Measurements from ENCODE around the gene DNHD1. TPM values are rescaled to one million over a fixed set of nuclear protein-coding genes. Genes with fewer than 3 reads are reported as not detected.

DNHD1 gene
- total RNA-seq (2021; ENCODE audit: unreplicated experiment) (10.6 TPM), Bru-seq, nascent RNA (percentile 73 among the genes with signal in this experiment), BruChase-seq, experiment 1, labeled RNA remaining after a 2-hour chase (percentile 90 among the genes with signal in this experiment), BruChase-seq, experiment 2, labeled RNA remaining after a 6-hour chase (percentile 85 among the genes with signal in this experiment)
- 6.0 TPM for polyA plus RNA-seq (2012; ENCODE audit: insufficient read length)
- long read RNA-seq, partial matches to known transcripts, result 6 of 29 reads
- long read RNA-seq, other reads (novel, unspliced or antisense), result 22 of 29 reads

- POLR2A ChIA-PET, result interaction anchor here (0.6 to 1.6 kb wide), 3 partner anchors 16 to 103 kb away, joined by 4 to 8 read pairs (median 4); partner anchors contain the start of genes ARFIP2 and TIMM10B
- no TSS peak for BruUV-seq (replicated peaks)
Measured at GRCh38 chr11:6497069-6497839, at the start of gene DNHD1. TSS of gene DNHD1 (plus strand) at chr11:6497280. CDS start at chr11:6498216, 936 bp downstream.

More at GRCh38 chr11:6497069-6497839, at the start of gene DNHD1:
- no peaks in the 10 kb centered on the region for H3K27me3 ChIP-seq (ENCODE audit: control insufficient read depth, insufficient read depth, low read length)
- peaks cover 6% of the 10 kb centered on the region; the same call in 1 of the 2 replicates for H3K36me3 ChIP-seq (ENCODE audit: control insufficient read depth, insufficient read depth, low read length)
- H3K9me3 ChIP-seq (ENCODE audit: control insufficient read depth, insufficient read depth, low read depth, low read length), result no peaks in the 10 kb centered on the region
- H3K27ac ChIP-seq (ENCODE audit: low read length), result no peak within 1 kb of the TSS
- H3K4me1 ChIP-seq (ENCODE audit: control insufficient read depth, insufficient read depth, low read length), result no peaks in the 10 kb centered on the region
- no peak within 1 kb of the TSS for H3K4me3 ChIP-seq (ENCODE audit: low read depth in 2 of 2, low read length in 2 of 2)
- CTCF ChIA-PET, result interaction anchor here (1.5 kb wide), 1 partner anchor 118 kb away, joined by 5 read pairs; no protein-coding TSS in a partner anchor
- no peak for TF ChIP-seq SIN3A (IDR thresholded peaks at IDR 0.05; ENCODE audit: borderline replicate concordance, insufficient read depth, low read depth, low read length)
- no peak for TF ChIP-seq CTCF (IDR thresholded peaks at IDR 0.05)
- TF ChIP-seq POLR2AphosphoS5 (IDR thresholded peaks at IDR 0.05; ENCODE audit: low read depth, low read length), result no peak
- no peak for TF ChIP-seq TCF7L2 (IDR thresholded peaks at IDR 0.05; ENCODE audit: low read depth, low read length)
- TF ChIP-seq REST (IDR thresholded peaks at IDR 0.05; ENCODE audit: insufficient read depth in 1 of 2, low read depth in 2 of 2, low read length in 1 of 2), result no peak
- intact Hi-C loops (cut with micrococcal nuclease; ENCODE audit: unreplicated experiment) (no loop called here), in situ Hi-C loops (cut with HindIII; ENCODE audit: low pct_unique_long_range_greater_than_20kb, low sequenced_read_pairs) (no loop called here)
- ATAC-seq (peak; percentile 49; the same call in 1 of the 2 replicates), DNase-seq (ENCODE audit: low read depth, low spot score) (no peak)

Data from Panc1 (cell line).